ENCODE results near the gene AUTS2. TPM values are rescaled to one million over a fixed set of nuclear protein-coding genes. Genes with fewer than 3 reads are reported as not detected.

The AUTS2 gene
- total RNA-seq, 1 experiment from 2014 or later, result 256 TPM

GRCh38 chr7:69879989-69880388 is 281.7 kb downstream of the AUTS2 start:
- Mint-ChIP-seq H3K27me3 (ENCODE audit: low read depth) (peaks cover 1% of the 10 kb centered on the region; the same call in 1 of the 2 replicates), H3K9me3 (no peaks in the 10 kb centered on the region), H3K4me1 (peaks cover 4 to 6% of the 10 kb centered on the region in 2 experiments; a peak in 3 of 4 replicates), H3K4me3 (no peak overlapping the region), H3K27ac (no peak overlapping the region), H3K36me3 (ENCODE audit: insufficient read depth in 1 of 3, low read depth in 3 of 3) (no peaks in the 10 kb centered on the region)
- Histone ChIP-seq H2BK15ac (ENCODE audit: low read depth, low read length) (no peak overlapping the region), H3K56ac (ENCODE audit: insufficient read length, low read depth, low read length) (no peak overlapping the region), H2BK12ac (ENCODE audit: insufficient read length, low read depth, low read length) (no peak overlapping the region), H2BK20ac (ENCODE audit: low read depth, low read length, poor library complexity, severe bottlenecking) (no peak overlapping the region), H3K18ac (ENCODE audit: insufficient read length, low read depth, low read length) (no peak overlapping the region), H4K91ac (ENCODE audit: insufficient read length, low read depth, low read length) (no peak overlapping the region), H3T11ph (ENCODE audit: low read length) (no peak overlapping the region), H3K4ac (ENCODE audit: low read depth, low read length) (no peak overlapping the region), H2AFZ (ENCODE audit: low read length) (no peak overlapping the region), H4K20me1 (ENCODE audit: control insufficient read depth, insufficient read depth, insufficient read length) (no peaks in the 10 kb centered on the region), H4K5ac (ENCODE audit: insufficient read length, low read depth, low read length) (no peak overlapping the region), H3K79me1 (ENCODE audit: insufficient read depth, low read depth, low read length, poor library complexity, severe bottlenecking) (no peaks in the 10 kb centered on the region), H2AK5ac (ENCODE audit: insufficient read length, low read length) (no peak overlapping the region), H3K14ac (ENCODE audit: insufficient read depth, low read length) (no peak overlapping the region), H3K27me3 (ENCODE audit: insufficient read depth, low read length) (no peaks in the 10 kb centered on the region), H2BK5ac (ENCODE audit: insufficient read length, low read length) (no peak overlapping the region), H2BK120ac (ENCODE audit: low read depth, low read length, poor library complexity, severe bottlenecking) (no peak overlapping the region), H3K27ac (ENCODE audit: insufficient read length, low read depth, low read length) (no peak overlapping the region), H3K9ac (ENCODE audit: extremely low read depth, insufficient read length, low read length) (no peak overlapping the region), H3K23me2 (ENCODE audit: insufficient read length, low read depth, low read length, poor library complexity, severe bottlenecking) (no peaks in the 10 kb centered on the region), H4K8ac (replicated peaks; ENCODE audit: insufficient read length, low read depth, low read length) (no peak overlapping the region), H3K9me3 (ENCODE audit: control insufficient read depth, low read depth, low read length) (no peaks in the 10 kb centered on the region), H3K4me1 (ENCODE audit: insufficient read depth, low read length) (no peaks in the 10 kb centered on the region; the same call in 1 of the 2 replicates), H3K23ac (ENCODE audit: insufficient read length, low read depth, low read length) (no peak overlapping the region), H3K79me2 (ENCODE audit: insufficient read depth, low read length) (no peaks in the 10 kb centered on the region), H3K4me2 (ENCODE audit: insufficient read depth, insufficient read length, low read length) (no peak overlapping the region)
- TF ChIP-seq, protein P1, sequence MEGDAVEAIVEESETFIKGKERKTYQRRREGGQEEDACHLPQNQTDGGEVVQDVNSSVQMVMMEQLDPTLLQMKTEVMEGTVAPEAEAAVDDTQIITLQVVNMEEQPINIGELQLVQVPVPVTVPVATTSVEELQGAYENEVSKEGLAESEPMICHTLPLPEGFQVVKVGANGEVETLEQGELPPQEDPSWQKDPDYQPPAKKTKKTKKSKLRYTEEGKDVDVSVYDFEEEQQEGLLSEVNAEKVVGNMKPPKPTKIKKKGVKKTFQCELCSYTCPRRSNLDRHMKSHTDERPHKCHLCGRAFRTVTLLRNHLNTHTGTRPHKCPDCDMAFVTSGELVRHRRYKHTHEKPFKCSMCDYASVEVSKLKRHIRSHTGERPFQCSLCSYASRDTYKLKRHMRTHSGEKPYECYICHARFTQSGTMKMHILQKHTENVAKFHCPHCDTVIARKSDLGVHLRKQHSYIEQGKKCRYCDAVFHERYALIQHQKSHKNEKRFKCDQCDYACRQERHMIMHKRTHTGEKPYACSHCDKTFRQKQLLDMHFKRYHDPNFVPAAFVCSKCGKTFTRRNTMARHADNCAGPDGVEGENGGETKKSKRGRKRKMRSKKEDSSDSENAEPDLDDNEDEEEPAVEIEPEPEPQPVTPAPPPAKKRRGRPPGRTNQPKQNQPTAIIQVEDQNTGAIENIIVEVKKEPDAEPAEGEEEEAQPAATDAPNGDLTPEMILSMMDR (conservative IDR thresholded peaks at IDR 0.05), result no peak
- DNase-seq, result no peak
- WGBS (ENCODE audit: extremely low coverage, insufficient read length, low lambda C conversion rate), result no CpG with 5 or more reads among the region's 3 CpGs

Measured in H9 (cell line).